T-helper 9 cell (primary cell): Measurements from ENCODE around the gene OR2AK2.

Experiments used
- DNase-seq: peaks from one replicate; pipeline ENCODE4 v3.0.0-alpha.2; 2020
- total RNA-seq, 2 donors: gene quantifications; one replicate each; lab custom pipeline; 2026; lab: John Stamatoyannopoulos, UW

OR2AK2 gene, protein sequence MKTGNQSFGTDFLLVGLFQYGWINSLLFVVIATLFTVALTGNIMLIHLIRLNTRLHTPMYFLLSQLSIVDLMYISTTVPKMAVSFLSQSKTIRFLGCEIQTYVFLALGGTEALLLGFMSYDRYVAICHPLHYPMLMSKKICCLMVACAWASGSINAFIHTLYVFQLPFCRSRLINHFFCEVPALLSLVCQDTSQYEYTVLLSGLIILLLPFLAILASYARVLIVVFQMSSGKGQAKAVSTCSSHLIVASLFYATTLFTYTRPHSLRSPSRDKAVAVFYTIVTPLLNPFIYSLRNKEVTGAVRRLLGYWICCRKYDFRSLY
- total RNA-seq, result 0 reads per million in 2 donors

DNA sequence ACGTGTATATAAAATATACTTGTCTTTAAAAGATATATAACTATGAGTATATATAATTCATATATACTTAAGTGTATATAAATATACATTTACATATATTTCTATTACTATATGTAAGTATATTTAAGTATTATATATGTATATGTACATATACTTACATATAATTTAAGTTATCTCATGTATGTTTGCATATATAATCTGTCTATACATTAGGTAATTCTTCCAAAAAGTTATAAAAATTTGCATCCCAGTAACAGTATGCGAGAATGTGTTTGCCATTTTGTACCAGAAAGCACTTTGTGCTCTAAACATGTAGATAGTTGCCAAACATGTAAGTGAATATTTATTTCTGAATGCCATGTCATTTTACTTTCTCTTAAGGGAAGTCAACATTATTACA lies at the start of gene OR2AK2:
OR2AK2 (plus strand) TSS at position 301 of the 400 bp plus-strand sequence. CDS start 144 bp downstream, outside the sequence.
- DNase-seq, result no peak

DNA sequence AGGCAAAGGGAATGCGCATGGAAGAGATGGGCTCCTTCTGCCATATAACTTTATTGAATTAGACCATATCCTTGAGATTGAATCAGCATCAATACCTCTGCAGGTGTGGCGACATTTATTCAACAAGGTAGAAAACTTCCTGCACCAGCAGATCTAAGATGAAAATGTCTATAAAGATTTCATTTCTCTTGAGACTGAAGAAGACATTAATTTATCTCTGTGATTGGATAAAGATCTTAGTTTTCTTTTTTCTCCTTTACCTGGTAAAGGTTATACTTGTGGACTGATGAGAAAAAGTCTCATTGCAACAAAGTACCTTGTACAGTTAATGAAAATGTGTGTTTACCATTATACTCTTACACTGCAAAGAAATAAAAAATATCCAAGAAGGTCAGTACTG lies 45.1 kb upstream of the OR2AK2 start, which contains the start of gene OR2T8:
OR2T8 (plus strand) TSS at position 301 of the 400 bp plus-strand sequence. CDS start 766 bp downstream, outside the sequence.
- DNase-seq, result no peak

DNA sequence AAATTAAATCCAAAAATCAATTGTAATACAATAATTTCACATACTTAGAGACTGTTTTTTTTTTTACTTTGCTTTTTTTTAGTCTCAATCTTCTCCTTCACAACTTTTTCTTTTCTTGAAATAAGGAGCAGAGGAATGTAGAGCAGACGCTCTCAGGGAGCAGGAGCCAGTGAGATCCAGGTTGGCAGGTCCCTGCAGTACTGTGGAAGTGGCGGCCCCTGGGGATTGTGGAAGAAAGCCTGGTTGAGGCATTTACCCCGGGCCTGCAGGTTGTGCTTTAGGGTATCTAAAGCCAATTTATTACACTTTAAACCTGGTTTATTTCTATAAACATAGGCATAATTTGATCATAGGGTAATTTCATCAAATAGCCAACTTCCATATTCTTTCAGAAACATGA lies 41.1 kb upstream of the OR2AK2 start:
- no peak for DNase-seq

DNA sequence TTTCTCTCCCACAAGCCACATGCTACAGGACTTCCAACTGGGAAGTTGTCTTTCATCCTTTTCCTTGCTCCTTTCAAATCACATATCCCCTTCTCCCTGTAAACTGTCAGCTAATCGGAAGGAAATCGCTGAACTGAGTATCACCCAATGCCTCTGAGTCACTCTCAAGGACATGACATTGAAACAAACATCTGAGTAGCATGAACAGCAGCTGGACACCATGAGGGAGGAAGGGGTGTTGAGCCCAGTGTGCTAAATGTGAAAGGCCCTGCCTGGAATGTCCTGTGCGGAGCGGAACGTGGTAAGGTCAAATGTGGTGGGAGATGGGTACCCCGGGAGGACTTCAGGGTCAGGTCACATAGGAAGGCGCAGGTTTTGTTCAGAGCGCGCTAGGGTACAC lies 40.2 kb upstream of the OR2AK2 start, which contains the start of gene OR2AJ1:
OR2AJ1 (plus strand) TSS at position 22 of the 400 bp plus-strand sequence. CDS start 8,880 bp downstream, outside the sequence.
- no peak for DNase-seq

DNA sequence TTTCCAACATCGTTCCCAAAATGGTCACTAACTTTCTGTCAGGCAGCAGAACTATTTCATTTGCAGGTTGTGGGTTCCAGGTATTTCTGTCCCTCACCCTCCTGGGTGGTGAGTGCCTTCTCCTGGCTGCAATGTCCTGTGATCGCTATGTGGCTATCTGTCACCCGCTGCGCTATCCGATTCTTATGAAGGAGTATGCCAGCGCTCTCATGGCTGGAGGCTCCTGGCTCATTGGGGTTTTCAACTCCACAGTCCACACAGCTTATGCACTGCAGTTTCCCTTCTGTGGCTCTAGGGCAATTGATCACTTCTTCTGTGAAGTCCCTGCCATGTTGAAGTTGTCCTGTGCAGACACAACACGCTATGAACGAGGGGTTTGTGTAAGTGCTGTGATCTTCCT lies 31.0 kb upstream of the OR2AK2 start:
- no peak for DNase-seq

DNA sequence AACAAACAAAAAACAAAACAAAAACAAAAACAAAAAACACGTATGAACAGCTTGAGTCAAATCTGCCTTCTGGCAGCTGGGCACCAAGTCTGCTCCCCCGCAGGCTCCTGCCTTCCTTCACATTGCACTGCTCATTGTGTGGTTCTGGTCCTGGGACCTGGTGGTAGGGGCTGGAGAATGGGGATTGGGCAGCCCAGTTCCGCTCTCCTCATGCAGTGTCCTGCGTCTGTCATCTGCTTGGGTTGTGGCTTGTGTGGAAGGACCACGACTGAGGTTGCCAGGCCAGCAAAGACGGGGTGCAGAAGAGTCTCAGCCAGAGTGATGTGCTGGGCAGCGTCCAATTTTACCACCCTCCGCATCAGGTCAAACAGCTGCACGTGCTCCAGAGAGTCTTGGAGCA lies 29.3 kb upstream of the OR2AK2 start:
- DNase-seq, result no peak

DNA sequence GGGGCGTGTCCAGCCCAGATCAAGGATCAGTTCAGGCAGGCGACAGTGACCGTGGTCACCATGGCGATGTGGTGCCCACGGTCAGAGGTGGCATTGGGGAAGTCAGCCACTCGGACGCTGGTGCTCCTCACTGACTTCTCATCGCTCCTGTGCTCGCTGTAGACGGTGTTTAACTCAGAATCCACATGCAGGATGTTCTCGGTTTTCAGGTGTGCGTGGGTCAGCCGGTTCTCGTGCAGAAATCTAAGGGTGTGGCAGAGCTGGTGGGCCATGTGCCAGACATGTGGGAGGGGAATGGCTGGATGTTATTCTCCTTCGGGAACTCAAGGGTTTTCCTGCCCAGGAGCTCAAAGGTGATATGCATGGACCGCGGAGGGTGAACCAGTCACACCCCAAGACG lies 28.6 kb upstream of the OR2AK2 start:
- no peak for DNase-seq

DNA sequence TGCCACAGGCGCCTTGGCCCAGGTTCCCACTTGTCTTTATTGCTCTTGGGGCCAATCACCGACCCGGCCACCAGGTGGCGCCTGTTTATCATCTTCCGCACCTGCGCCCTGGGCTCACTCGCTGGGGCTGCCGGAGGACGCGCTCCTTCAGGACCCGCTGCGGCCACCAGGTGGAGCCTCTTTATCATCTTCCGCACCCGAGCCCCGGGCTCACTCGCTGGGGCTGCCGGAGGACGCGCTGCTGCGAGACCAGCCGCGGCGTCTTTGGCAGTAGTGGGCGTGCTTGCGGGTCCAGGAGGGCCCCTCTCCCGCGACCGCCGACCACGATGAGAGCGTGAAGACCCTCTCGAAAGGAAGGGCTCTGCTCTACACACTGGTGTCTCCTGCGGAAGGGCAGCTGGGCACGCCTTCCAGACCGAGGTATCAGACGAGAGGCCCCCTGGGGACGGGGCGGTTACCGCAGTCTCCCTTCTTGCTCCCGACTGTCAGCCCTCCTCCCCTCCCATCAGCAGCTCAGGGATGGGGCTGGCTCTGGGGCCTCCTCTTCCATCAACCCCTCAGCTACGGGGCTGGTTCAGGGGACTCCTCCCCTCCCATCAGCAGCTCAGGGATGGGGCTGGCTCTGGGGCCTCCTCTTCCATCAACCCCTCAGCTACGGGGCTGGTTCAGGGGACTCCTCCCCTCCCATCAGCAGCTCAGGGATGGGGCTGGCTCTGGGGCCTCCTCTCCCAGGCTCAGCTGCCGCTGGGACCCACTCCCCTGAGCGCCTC lies 27.9 kb upstream of the OR2AK2 start:
- DNase-seq, result peak; percentile 57

DNA sequence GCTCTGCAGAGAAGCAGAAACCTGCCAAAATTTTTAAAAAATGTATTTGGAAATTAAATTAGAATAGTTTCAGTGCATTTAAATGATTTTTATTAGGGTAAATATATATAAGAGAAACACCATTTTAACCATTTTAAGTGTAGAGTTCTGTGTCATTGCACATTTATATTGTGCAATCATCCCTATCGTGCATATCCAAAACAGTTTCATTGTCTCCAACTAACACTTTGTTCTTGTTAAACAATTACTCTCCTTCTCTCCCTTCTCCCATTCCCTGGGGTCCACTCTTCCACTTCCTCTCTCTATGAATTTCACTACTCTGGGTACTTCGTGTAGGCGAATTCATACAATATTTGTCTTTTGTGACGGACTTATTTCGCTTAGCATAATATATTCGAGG lies 22.4 kb upstream of the OR2AK2 start:
- no peak for DNase-seq

DNA sequence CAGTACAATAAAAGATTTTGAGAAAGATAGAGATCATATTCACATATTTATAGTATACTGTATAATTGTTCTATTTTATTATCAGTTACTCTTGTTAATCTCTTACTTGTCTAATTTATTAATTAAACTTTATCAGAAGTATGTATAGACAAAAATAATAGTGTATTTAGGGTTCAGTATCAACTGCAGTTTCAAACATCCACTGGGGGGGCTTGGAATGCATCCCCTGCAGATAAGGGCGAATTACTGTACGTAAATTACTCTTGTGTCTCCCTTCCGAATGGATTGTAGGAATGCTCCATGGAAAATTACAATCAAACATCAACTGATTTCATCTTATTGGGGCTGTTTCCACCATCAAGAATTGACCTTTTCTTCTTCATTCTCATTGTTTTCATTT lies 16.5 kb upstream of the OR2AK2 start, which contains the start of gene OR2L8:
OR2L8 (plus strand) TSS at position 301 of the 400 bp plus-strand sequence; CDS start at position 301, 0 bp downstream.
- no peak for DNase-seq

DNA sequence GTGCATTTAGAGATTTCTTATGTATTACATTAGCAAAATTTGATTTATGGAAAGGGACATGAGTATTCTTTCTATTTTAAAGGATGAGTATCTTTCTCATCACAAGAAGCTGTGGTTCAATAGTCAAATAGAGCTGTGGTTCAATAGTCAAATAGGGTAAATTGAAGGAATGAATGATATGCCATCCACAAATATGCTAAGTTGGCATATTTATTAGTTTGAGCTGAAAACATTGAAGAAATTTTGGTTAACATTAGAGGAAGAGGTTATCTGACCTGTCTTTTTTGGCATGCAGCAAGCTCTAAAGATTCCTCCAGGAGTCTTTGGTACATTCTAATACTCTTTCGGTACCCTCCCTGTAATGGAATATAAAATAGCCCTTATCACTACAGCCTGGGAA lies 11.6 kb upstream of the OR2AK2 start:
- no peak for DNase-seq

DNA sequence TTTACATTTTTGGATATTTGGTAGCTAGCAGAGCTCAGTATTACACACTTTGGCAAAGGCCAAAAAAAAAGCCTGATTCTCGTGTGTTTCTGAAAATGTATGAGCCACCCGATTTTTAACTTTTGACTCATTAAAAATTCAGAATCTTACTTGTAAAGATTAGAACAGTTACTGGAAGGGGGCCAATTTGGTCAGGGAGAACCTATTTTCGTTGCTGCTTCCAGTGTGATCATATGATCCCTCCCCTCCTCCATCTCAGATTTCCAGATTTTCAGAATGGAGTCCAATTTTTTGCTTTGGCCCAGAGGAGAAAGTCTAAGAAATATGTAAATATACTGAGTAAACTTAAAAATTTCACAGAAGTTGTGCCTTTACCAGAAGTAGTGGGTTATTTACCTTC lies 3.2 kb upstream of the OR2AK2 start:
- no peak for DNase-seq

DNA sequence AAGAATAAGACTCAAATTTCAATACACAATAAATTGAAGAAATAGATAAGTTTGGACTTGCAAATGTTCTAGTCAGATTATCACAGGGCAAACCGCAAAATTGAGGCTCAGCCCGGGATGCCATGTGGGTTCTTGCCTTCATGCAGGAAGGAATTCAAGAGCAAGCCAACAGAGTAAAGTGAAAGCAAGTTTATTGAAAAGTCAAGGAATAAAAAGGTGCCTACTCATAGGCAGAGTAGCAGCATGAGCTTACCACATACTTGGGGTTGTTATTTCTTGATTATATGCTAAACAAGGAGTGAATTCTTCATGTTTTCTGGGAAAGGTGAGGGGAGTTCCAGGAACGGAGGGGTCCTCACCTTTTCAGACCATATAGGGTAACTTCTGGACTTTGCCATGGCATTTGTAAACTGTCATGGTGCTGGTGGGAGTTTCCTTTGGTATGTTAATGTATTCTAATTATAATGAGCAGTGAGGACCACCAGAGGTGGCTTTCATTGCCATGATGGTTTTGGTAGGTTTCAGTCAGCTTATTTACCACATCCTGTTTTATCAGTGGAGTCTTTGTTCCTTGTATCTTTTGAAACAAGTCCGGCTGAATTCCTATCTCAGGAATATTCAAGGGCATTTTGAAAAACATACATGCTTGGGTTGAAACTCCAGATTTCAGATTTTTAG lies 2.0 kb upstream of the OR2AK2 start:
- no peak for DNase-seq

DNA sequence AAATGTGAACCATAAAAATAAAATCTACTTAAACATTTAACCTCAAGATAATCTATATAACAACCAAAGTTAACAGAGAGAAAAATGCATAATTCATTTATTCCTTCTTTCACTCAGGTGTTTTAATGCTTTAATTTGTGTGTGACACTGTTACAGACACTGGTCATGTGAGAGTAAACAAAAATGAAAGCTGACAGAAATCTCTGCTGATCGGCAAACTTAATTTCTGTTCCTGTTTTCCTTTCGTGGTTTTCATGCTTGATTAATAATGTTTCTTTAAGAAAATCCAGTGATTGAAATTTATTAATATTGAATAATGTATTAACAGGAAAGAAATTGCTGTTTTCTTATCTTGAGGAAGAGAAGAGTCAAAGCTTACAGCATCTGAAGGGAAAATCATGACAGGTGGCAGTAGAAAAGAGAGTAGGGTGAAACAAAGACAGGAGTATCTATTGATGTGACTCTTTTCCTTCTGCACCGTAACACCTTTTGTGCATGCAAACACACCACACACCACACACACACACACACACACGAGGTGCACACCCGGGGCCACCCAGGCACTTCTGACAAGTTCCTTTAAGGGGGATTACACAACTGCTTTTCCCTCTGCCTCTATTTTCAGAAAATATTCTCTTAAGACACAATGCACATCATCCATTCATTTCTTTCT lies 1.6 kb downstream of the OR2AK2 start:
- no peak for DNase-seq

DNA sequence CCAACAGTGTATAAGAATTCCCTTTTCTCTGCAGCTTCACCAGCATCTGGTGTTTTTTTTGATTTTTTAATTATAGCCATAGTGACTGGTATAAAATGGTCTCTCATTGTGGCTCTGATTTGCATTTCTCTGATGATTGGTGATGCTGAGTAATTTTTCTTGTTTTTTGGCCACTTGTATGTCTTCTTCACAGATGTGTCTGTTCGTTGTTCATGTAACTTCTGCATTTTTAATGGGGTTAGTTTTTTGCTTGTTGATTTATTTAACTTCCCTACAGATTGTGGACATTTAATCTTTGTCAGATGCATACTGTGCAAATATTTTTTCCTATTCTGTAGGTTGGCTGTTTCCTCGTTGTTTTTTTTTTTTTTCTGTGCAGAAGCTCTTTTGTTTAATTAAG lies 28.0 kb downstream of the OR2AK2 start:
- DNase-seq, result no peak

DNA sequence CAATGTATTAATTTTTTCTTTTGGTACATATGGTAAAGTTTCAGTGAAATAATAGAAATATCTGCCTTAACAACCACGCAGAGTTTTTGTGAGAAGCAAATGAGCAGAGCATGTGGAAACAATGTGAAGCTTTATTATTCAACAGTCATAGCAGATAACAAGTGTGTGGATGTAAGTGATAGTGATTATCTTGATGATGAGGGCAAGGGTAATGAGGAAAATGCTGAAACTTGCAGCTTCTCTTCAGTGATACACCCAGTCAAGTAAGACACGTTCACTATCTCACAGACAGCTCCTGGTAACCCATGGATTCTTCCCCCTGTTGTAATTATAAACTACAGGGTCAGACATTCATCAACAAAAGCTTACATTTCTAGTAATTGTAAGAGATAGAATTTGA lies 33.8 kb downstream of the OR2AK2 start:
- DNase-seq, result no peak

DNA sequence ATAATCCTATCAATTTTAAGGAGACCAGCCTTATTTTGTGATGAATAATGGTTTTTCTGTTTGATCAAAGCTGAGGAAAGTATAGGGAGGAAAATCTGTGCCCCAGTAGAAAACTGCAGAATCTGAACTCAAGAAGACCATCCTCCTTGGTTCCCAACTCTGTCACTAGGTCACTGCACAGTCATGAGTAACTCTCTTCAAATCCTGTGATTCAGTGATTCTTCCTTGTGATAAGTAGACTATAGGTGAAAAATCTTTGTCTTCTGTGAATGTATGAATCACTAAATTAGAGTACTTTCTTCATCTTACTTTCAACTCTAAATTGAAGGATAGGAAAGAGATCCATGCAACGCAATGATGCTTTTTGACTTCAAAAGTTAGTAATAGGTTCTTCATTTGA lies 35.1 kb downstream of the OR2AK2 start:
- no peak for DNase-seq

DNA sequence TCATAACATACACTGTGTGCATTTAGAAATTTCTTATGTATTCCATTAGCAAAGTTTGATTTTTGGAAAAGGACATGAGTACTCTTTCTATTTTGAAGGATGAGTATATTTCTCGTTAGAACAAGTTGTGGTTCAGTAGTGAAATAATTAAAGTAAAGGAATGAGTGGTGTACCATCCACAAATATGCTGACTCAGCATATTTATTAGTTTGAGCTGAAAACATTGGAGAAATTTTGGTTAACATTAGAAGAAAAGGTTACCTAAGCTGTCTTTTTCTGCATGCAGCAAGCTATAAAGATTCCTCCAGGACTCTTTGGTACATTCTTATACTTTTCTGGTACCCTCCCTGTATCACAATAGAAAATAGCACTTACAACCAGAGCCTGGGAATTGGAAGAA lies 42.7 kb downstream of the OR2AK2 start:
- DNase-seq, result no peak

DNA sequence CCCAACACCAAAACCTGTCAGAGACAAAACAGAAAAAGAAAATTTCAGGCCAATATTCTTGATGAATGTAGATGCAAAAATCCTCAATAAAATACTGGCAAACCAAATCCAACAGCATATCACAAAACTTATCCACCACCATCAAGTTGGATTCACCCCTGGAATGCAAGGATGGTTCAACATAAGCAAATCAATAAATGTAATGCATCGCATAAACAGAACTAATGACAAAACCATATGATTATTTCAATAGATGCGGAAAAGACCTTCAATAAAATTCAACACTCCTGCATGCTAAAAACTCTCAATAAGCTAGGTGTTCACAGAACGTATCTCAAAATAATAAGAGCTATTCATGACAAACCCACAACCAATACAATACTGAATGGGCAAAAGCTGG lies 44.6 kb downstream of the OR2AK2 start:
- no peak for DNase-seq

DNA sequence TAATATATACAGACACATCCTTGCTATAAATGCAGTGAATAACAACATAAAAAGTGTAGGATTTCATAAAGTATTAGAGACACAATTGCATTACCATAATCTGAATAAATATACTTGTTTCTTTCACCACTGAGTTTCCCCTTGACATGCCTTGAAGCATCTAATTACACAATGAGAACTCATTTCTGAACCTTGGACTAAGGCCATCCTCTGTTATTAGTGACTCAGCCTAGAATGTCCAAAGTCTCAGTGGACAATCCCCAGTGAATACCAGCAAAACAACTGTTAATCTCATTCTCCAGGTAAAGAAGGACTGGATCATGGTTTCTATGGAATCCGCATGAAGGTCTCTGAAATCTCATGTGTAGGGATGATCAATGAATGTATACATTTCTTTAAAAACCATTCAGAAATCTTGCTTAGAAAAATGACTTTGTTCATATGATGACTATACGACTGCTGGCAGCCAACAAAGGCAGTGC lies 48.2 kb downstream of the OR2AK2 start, which contains the start of gene OR2L5:
OR2L5 (plus strand) TSS at position 432 of the 482 bp plus-strand sequence. CDS start 8,288 bp downstream, outside the sequence.
- no peak for DNase-seq

DNA sequence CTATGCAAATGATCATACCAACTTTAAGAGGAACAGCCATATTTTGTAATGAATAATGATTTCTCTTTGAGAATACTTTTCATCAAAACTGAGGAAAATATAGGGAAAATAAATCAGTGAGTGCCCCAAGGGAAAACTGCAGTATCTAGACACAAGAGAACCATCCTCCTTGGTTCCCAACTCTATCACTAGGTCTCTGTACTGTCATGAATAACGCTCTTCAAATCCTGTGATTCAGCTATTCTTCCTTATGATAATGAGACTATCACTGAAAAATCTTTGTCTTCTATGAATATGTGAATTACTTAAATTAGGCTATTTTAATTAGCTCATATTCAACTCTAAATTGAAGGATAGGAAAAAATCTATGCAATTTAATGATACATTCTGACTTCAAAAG lies 50.8 kb downstream of the OR2AK2 start:
- no peak for DNase-seq
